GM23338 (cell line): ENCODE data around the gene BIRC6.
"Not testable (repeated sequence)": the region's sequence is repeated elsewhere in the genome, so short reads cannot be mapped to it uniquely, and the experiment has no call there.

Source experiments
- CTCF ChIP-seq, 2 experiments: fragments of 200-600 bp in 1 of 2; sonication (generic) in 1 of 2; conservative IDR thresholded peaks; 2 replicates each; pipeline versions ENCODE4 v1.5.1 to v1.6.1; 2016 to 2017; ENCODE audit warnings: antibody characterized with exemption in 2 of 2, low read depth in 2 of 2, mild to moderate bottlenecking in 2 of 2, moderate library complexity in 1 of 2
- EZH2 ChIP-seq: fragments of 200-600 bp; sonication (generic); IDR thresholded peaks from one replicate; pipeline ENCODE4 v1.8.0; 2017; ENCODE audit warnings: antibody characterized with exemption, mild to moderate bottlenecking, low read depth; ENCODE audit not compliant: unreplicated experiment
- EZH2phosphoT487 ChIP-seq: fragments of 200-600 bp; sonication (generic); IDR thresholded peaks from one replicate; pipeline ENCODE4 v1.8.1; 2018; ENCODE audit warnings: antibody characterized with exemption; ENCODE audit not compliant: unreplicated experiment
- POLR2AphosphoS5 ChIP-seq: IDR thresholded peaks from 2 replicates; pipeline ENCODE4 v1.6.1; 2016; ENCODE audit warnings: antibody characterized with exemption, low read depth
- REST ChIP-seq: IDR thresholded peaks from one replicate; pipeline ENCODE4 v1.6.1; 2018; ENCODE audit warnings: antibody characterized with exemption; ENCODE audit not compliant: unreplicated experiment

DNA sequence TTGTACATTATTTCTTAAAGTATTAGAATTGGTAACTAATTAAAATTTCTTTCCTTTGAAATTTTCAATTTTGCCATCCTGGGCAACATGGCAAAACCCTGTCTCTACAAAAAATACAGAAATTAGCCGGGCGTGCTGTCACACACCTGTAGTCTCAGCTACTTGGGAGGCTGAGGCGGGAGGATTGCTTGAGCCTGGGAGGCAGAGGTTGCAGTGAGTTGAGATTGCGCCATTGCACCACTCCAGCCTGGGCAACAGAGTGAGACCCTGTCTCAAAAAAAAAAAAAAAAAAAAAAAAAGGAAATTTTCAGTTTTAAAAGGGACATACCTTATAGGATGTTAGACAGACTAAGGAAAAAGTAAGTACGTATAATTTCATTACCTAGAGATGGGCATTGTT lies 14.1 kb downstream of the BIRC6 start:
- TF ChIP-seq CTCF (conservative IDR thresholded peaks at IDR 0.05; ENCODE audit: low read depth in 2 of 2); POLR2AphosphoS5; EZH2; EZH2phosphoT487; REST: not testable (repeated sequence)
